ENCODE data around the gene CAB39. TPM values are rescaled to one million over a fixed set of nuclear protein-coding genes. Genes with fewer than 3 reads are reported as not detected.

CAB39 gene
- total RNA-seq, 4 donors from 2014 or later, result 88.5 to 115 (median 108) TPM

DNA sequence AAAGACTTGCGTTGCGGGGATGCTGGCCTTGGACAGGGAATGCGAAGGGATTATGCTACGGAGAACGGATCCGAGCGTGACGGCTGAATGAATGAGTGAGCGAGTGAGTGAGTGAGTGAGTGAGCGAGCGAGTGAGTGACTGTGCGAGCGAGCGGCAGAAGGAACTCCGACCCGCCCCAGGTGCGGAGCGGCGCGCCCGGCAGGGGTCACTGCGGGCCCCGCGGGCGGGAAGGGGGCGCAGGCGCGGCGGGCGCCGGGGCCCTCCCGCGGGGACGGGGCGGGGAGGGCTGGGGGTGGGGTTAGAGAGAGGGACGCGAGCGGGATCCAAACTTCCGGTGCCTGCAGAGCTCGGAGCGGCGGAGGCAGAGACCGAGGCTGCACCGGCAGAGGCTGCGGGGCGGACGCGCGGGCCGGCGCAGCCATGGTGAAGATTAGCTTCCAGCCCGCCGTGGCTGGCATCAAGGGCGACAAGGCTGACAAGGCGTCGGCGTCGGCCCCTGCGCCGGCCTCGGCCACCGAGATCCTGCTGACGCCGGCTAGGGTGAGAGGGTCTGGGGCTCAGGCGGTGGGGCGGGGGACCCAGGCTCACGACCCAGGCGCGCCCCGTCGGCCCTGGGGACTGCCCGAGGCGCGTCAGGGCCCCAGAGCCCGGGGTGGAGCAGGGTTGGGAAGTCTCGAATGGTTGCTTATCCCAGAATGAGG lies 152.1 kb downstream of the CAB39 start, which contains the start of gene ITM2C:
TSS of gene ITM2C (plus strand) at position 338 of the 702 bp plus-strand sequence. CDS start at position 422, 84 bp downstream.
- Histone ChIP-seq H3K4me3 (peak within 1 kb of the TSS; percentile 54 to 89), H3K27me3 (no peaks in the 10 kb centered on the region), H3K27ac (peak within 1 kb of the TSS in 3 of 4 donors; percentile 77 to 85 (median 80)), H3K4me1 (peaks cover 0 to 56% (median 26%) of the 10 kb centered on the region in 3 donors), H3K9me3 (no peaks in the 10 kb centered on the region), H3K36me3 (no peaks in the 10 kb centered on the region)
- 0 to 1% methylated on average over 16 to 21 of the region's 76 CpGs for WGBS, 2 donors (ENCODE audit: low coverage in 1 of 2)
- TF ChIP-seq EP300 (IDR thresholded peaks at IDR 0.05) (no peak), POLR2AphosphoS5 (IDR thresholded peaks at IDR 0.05) (peak; percentile 40), POLR2A (IDR thresholded peaks at IDR 0.05) (no peak)
- TF ChIP-seq, protein P1, sequence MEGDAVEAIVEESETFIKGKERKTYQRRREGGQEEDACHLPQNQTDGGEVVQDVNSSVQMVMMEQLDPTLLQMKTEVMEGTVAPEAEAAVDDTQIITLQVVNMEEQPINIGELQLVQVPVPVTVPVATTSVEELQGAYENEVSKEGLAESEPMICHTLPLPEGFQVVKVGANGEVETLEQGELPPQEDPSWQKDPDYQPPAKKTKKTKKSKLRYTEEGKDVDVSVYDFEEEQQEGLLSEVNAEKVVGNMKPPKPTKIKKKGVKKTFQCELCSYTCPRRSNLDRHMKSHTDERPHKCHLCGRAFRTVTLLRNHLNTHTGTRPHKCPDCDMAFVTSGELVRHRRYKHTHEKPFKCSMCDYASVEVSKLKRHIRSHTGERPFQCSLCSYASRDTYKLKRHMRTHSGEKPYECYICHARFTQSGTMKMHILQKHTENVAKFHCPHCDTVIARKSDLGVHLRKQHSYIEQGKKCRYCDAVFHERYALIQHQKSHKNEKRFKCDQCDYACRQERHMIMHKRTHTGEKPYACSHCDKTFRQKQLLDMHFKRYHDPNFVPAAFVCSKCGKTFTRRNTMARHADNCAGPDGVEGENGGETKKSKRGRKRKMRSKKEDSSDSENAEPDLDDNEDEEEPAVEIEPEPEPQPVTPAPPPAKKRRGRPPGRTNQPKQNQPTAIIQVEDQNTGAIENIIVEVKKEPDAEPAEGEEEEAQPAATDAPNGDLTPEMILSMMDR (IDR thresholded peaks at IDR 0.05), result peak in 2 of 4 experiments; percentile 20 to 56
- peak; percentile 85 for ATAC-seq

- H3K27me3 ChIP-seq, result no peaks in the 10 kb centered on the region
- H3K9me3 ChIP-seq, result no peaks in the 10 kb centered on the region
- ATAC-seq, result no peak
- peaks cover 0 to 62% (median 32%) of the 10 kb centered on the region in 3 donors for H3K4me1 ChIP-seq
- peak overlapping the region; percentile 54 to 89 for H3K4me3 ChIP-seq
- 0% methylated on average over 5 to 8 of the region's 24 CpGs for WGBS, 2 donors (ENCODE audit: low coverage in 1 of 2)
- no peak for TF ChIP-seq EP300 (IDR thresholded peaks at IDR 0.05)
- TF ChIP-seq, protein P1 (IDR thresholded peaks at IDR 0.05), result no peak
- no peak for TF ChIP-seq POLR2AphosphoS5 (IDR thresholded peaks at IDR 0.05)
- no peak for TF ChIP-seq POLR2A (IDR thresholded peaks at IDR 0.05)
- H3K36me3 ChIP-seq, result no peaks in the 10 kb centered on the region
- H3K27ac ChIP-seq, result peak overlapping the region in 3 of 4 donors; percentile 77 to 85 (median 80)
These were observed 152.7 kb downstream of the CAB39 start for GRCh38 chr2:230865307-230865765.

DNA sequence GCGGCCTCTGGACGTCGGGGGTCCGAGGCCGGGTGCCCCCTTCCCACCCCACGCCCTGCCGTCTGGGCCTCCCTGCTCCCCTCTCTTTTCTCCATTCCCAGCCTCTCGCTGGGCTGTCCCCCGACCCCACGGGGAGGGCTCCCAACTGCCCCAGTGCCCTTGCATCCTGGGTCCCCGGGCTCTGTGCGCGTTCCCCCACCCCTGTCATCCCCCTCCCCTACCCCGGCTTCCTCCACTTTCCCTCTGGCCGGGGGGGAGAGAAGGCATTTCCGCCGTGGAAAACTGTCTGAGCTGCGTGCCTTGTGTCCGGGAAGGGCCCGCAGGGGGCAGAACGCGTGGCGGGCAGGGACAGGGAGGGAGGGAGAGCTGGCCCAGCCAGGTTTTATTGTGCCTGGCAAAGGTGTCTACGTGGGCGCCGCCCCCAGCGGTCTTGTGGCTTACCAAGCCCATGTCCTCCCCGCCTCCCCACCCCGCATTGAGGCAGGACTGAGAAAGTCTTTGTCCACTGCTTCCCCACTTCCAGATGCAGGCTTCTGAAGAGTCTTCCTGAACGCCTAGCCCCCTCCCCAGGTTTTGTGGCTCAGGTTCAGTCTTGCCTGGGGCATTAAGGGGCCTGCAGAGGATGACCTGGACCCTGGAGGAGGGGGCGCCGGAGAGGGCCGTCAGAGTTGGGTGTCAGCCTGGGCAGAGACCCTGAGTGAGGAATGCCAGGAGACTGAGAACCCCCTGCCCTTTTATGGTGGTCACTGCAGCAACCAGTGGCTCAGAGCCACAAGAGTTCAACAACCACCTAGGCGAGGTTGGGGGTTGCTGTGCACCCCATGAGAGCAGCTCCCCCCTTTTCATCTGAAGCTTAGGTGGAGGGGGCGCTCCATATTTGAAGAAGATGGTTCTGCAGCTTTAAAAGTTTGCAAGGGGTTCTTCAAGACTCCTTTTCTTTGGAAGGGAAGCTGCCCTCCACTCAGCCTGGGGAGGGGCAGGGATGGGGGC lies 153.4 kb downstream of the CAB39 start:
- no peak for TF ChIP-seq EP300 (IDR thresholded peaks at IDR 0.05)
- TF ChIP-seq, protein P1 (IDR thresholded peaks at IDR 0.05), result peak in 2 of 4 experiments; percentile 5 to 47
- no peaks in the 10 kb centered on the region for H3K27me3 ChIP-seq
- no peaks in the 10 kb centered on the region for H3K36me3 ChIP-seq
- peak overlapping the region; percentile 54 to 89 for H3K4me3 ChIP-seq
- H3K9me3 ChIP-seq, result no peaks in the 10 kb centered on the region
- peak overlapping the region in 3 of 4 donors; percentile 64 to 85 (median 80) for H3K27ac ChIP-seq
- WGBS, 2 donors (ENCODE audit: low coverage in 1 of 2), result 0% methylated on average over 8 of the region's 35 CpGs; no CpG with 5 or more reads in 1 of the 2 donors
- H3K4me1 ChIP-seq, result peaks cover 0 to 69% (median 39%) of the 10 kb centered on the region in 3 donors
- ATAC-seq, result no peak

DNA sequence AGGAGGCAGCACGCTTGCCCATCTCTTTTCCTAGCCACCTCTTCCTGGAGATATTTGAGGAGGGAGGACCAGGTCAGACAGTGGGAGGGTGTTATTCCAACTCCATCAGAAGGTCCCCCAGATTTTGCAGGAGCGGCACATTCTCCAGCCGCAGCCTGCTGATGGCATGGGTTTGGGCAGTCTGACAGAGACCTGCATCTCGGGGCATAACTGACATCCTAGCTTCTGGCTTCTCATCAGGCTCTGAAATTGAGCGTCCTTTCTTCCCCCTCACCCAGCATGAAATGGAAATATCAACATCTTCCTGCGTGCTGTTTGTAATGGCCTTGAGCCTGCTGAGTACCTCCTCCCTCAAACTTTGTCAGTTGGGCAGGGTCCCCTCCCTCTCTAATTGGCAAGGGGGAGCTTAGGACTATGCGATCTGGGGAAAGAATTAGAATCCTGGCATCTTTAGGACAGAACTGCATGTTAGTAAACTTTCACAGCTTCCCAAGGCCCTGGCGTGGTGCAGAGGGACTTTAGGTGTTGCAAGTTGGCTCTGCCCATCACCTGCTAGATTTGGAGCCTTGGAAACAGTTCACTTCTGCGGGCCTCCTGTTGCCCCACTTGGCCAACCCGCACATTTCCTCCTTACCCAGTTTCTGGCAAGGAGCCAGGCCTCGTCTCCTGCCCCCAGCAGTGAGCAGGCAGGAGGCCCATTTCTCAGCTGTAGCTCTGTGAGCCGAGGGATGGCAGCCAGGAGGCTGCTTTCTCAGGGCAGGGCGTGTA lies 154.3 kb downstream of the CAB39 start:
- Histone ChIP-seq H3K4me3 (no peak overlapping the region), H3K36me3 (no peaks in the 10 kb centered on the region), H3K27me3 (no peaks in the 10 kb centered on the region), H3K27ac (peak overlapping the region in 3 of 4 donors; percentile 64 to 85 (median 80)), H3K9me3 (no peaks in the 10 kb centered on the region), H3K4me1 (peaks cover 0 to 78% (median 46%) of the 10 kb centered on the region in 3 donors)
- TF ChIP-seq EP300 (IDR thresholded peaks at IDR 0.05), result no peak
- TF ChIP-seq, protein P1 (IDR thresholded peaks at IDR 0.05), result peak in 1 of 4 experiments; percentile 30
- no peak for TF ChIP-seq POLR2A (IDR thresholded peaks at IDR 0.05)
- no peak for ATAC-seq
- WGBS, 2 donors (ENCODE audit: low coverage in 1 of 2), result 0 to 33% methylated on average over 3 to 5 of the region's 13 CpGs
